ENCODE measurements around the gene PRKCZ. TPM values are rescaled to one million over a fixed set of nuclear protein-coding genes. Genes with fewer than 3 reads are reported as not detected.

PRKCZ gene
- total RNA-seq, 1 donor from 2014 or later: 32.6 TPM

GRCh38 chr1:2194319-2194897, 144.2 kb downstream of the PRKCZ start, which contains the start of gene FAAP20:
TSS of gene FAAP20 (minus strand) at chr1:2194772. CDS start at chr1:2194749, 23 bp downstream.
- H3K27me3 Mint-ChIP-seq (ENCODE audit: low read depth, unreplicated experiment): no peaks in the 10 kb centered on the region
- H3K4me3 Mint-ChIP-seq (ENCODE audit: unreplicated experiment): peak within 1 kb of the TSS; percentile 83

DNA sequence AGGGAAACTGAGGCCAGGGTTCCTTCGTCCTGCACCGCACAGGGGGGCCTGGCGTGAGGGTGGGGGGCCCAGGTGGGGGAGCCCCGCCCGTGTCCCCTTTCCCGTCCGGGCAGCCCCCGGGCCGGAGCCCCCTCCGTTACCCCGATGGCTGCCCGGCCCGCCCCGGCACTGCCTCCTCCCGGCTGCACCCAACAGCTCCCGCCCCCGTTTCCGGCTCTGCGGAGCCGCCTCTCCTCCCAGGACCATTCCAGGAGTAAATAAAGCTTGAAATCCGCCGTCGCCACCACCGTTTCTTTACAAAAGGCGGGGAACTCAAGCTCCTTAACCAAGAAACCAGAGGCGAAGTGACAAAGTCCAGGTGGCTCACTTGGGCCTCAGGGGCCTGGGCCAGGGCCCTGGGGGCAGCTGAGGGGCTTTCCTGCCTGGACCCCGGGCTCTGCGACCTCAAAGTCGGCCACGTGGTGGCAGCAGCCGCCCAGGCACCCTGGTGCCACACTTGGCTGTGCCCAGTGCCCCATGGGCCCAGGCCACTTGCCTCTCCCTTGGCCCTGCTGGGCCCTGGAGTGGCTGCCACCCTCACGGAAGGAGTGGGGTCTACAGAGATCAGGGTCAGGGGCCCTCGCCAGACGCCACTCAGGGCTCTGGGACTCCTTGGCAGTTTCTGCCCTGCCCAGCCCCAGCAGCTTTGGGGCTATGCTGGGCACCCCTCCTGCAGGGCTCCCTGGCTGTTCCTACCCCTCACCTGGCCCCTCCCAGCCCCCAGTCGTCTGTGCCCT, 144.9 kb downstream of the PRKCZ start:
- Mint-ChIP-seq H3K27me3 (ENCODE audit: low read depth, unreplicated experiment) (no peaks in the 10 kb centered on the region), H3K9me3 (ENCODE audit: unreplicated experiment) (no peaks in the 10 kb centered on the region), H3K4me3 (ENCODE audit: unreplicated experiment) (peak overlapping the region; percentile 83), H3K4me1 (ENCODE audit: low read depth, unreplicated experiment) (peaks cover 5% of the 10 kb centered on the region), H3K27ac (ENCODE audit: unreplicated experiment) (no peak overlapping the region), H3K36me3 (ENCODE audit: low read depth, unreplicated experiment) (peaks cover 2% of the 10 kb centered on the region)
- H3K36me3 ChIP-seq (ENCODE audit: insufficient read depth, low read length): no peaks in the 10 kb centered on the region
- no peaks in the 10 kb centered on the region for H3K9me3 ChIP-seq (ENCODE audit: insufficient read depth, low read depth, low read length)
- peak overlapping the region; percentile 93 for H3K4me2 ChIP-seq (ENCODE audit: low read length)
- H4K20me1 ChIP-seq (ENCODE audit: insufficient read depth, low read length): peaks cover 15% of the 10 kb centered on the region
- no peaks in the 10 kb centered on the region for H3K27me3 ChIP-seq (ENCODE audit: insufficient read depth, low read length)
- DNase-seq (ENCODE audit: low read depth) (peak; percentile 61), FAIRE-seq (no peak)
- H3K79me2 ChIP-seq (ENCODE audit: insufficient read depth, low read length): peaks cover 39% of the 10 kb centered on the region
- TF ChIP-seq, protein P1, sequence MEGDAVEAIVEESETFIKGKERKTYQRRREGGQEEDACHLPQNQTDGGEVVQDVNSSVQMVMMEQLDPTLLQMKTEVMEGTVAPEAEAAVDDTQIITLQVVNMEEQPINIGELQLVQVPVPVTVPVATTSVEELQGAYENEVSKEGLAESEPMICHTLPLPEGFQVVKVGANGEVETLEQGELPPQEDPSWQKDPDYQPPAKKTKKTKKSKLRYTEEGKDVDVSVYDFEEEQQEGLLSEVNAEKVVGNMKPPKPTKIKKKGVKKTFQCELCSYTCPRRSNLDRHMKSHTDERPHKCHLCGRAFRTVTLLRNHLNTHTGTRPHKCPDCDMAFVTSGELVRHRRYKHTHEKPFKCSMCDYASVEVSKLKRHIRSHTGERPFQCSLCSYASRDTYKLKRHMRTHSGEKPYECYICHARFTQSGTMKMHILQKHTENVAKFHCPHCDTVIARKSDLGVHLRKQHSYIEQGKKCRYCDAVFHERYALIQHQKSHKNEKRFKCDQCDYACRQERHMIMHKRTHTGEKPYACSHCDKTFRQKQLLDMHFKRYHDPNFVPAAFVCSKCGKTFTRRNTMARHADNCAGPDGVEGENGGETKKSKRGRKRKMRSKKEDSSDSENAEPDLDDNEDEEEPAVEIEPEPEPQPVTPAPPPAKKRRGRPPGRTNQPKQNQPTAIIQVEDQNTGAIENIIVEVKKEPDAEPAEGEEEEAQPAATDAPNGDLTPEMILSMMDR (IDR thresholded peaks at IDR 0.05; ENCODE audit: insufficient read depth, low read depth, low read length): peak; percentile 78
- TF ChIP-seq EZH2 (IDR thresholded peaks at IDR 0.05; ENCODE audit: insufficient read depth, low read length): no peak
- peak overlapping the region; percentile 82 for H3K9ac ChIP-seq (ENCODE audit: low read length)
- H3K27ac ChIP-seq (ENCODE audit: low read depth, low read length): peak overlapping the region; percentile 65
- peak overlapping the region; percentile 61 for H3K4me3 ChIP-seq (ENCODE audit: insufficient read depth, low read depth, low read length)
- peak overlapping the region; percentile 71 for H2AFZ ChIP-seq (ENCODE audit: low read depth, low read length)
- H3K4me1 ChIP-seq (ENCODE audit: insufficient read depth, low read length): peaks cover 27% of the 10 kb centered on the region

More at GRCh38 chr1:2194319-2194897, 144.2 kb downstream of the PRKCZ start, which contains the start of gene FAAP20:
- H2AFZ ChIP-seq (ENCODE audit: low read depth, low read length): peak within 1 kb of the TSS; percentile 71
- FAIRE-seq (no peak), DNase-seq (ENCODE audit: low read depth) (peak; percentile 20)
- H3K27me3 ChIP-seq (ENCODE audit: insufficient read depth, low read length): no peaks in the 10 kb centered on the region
- peak within 1 kb of the TSS; percentile 93 for H3K4me2 ChIP-seq (ENCODE audit: low read length)
- Mint-ChIP-seq H3K36me3 (ENCODE audit: low read depth, unreplicated experiment) (peaks cover 2% of the 10 kb centered on the region), H3K4me1 (ENCODE audit: low read depth, unreplicated experiment) (peaks cover 3% of the 10 kb centered on the region), H3K27ac (ENCODE audit: unreplicated experiment) (no peak within 1 kb of the TSS), H3K9me3 (ENCODE audit: unreplicated experiment) (no peaks in the 10 kb centered on the region)
- H3K36me3 ChIP-seq (ENCODE audit: insufficient read depth, low read length): no peaks in the 10 kb centered on the region
- peaks cover 15% of the 10 kb centered on the region for H4K20me1 ChIP-seq (ENCODE audit: insufficient read depth, low read length)
- TF ChIP-seq, protein P1 (IDR thresholded peaks at IDR 0.05; ENCODE audit: insufficient read depth, low read depth, low read length): no peak
- no peak for TF ChIP-seq EZH2 (IDR thresholded peaks at IDR 0.05; ENCODE audit: insufficient read depth, low read length)
- H3K9ac ChIP-seq (ENCODE audit: low read length): peak within 1 kb of the TSS; percentile 82
- peak within 1 kb of the TSS; percentile 65 for H3K27ac ChIP-seq (ENCODE audit: low read depth, low read length)
- H3K4me3 ChIP-seq (ENCODE audit: insufficient read depth, low read depth, low read length): peak within 1 kb of the TSS; percentile 61
- H3K9me3 ChIP-seq (ENCODE audit: insufficient read depth, low read depth, low read length): no peaks in the 10 kb centered on the region
- peaks cover 32% of the 10 kb centered on the region for H3K4me1 ChIP-seq (ENCODE audit: insufficient read depth, low read length)
- peaks cover 42% of the 10 kb centered on the region for H3K79me2 ChIP-seq (ENCODE audit: insufficient read depth, low read length)

Measured in astrocyte (in vitro differentiated cells and primary cell).